Activated CD4-positive, alpha-beta memory T cell treated with anti-CD3 and anti-CD28 coated beads for 36 hours (primary cell): ENCODE measurements around the gene NRP2. TPM values are rescaled to one million over a fixed set of nuclear protein-coding genes. Genes with fewer than 3 reads are reported as not detected.

ENCODE experiments used
- CTCF ChIA-PET: fragments of 350-600 bp; sonication (Branson Sonifier 250); formaldehyde crosslinking; loops from one replicate; lab custom pipeline; 2021; ENCODE audit warnings: antibody characterized with exemption, inconsistent platforms; lab: Charles Lee
- POLR2A ChIA-PET: fragments of 350-600 bp; sonication (Branson Sonifier 250); formaldehyde crosslinking; loops from one replicate; lab custom pipeline; 2021; ENCODE audit warnings: antibody characterized with exemption; lab: Charles Lee
- DNase-seq: peaks from one replicate; pipeline ENCODE4 v3.0.0-alpha.2; 2020
- H3K27ac Mint-ChIP-seq: one replicate; pipeline ENCODE4 v1.8.0; 2021; ENCODE audit warnings: mixed read lengths
- H3K27me3 Mint-ChIP-seq: one replicate; pipeline ENCODE4 v1.8.0; 2021; ENCODE audit warnings: mixed read lengths
- H3K36me3 Mint-ChIP-seq: one replicate; pipeline ENCODE4 v1.8.0; 2021; ENCODE audit warnings: mixed read lengths
- H3K4me1 Mint-ChIP-seq: one replicate; pipeline ENCODE4 v1.8.0; 2021; ENCODE audit warnings: low read depth, mixed read lengths
- H3K4me3 Mint-ChIP-seq: one replicate; pipeline ENCODE4 v1.8.0; 2021; ENCODE audit warnings: mild to moderate bottlenecking, mixed read lengths
- H3K9me3 Mint-ChIP-seq: one replicate; pipeline ENCODE4 v1.8.0; 2021; ENCODE audit warnings: mixed read lengths
- intact Hi-C: fragments of 100-400 bp; cut with micrococcal nuclease; formaldehyde crosslinking; loops from one replicate; pipeline ENCODE4 v1.15.1; 2023
- total RNA-seq, 2 experiments: library from RNA; stranded (reverse); gene quantifications; one replicate each; pipeline ENCODE4 v1.2.3, GENCODE V29; 2021

NRP2 gene
- total RNA-seq, 2 experiments from 2014 or later: 1.9 to 2.6 TPM

GRCh38 chr2:205681401-205682238 lies 681 bp upstream of the NRP2 start:
- Mint-ChIP-seq H3K36me3 (no peaks in the 10 kb centered on the region), H3K4me1 (peaks cover 22% of the 10 kb centered on the region), H3K4me3 (peak overlapping the region; percentile 33), H3K27me3 (peaks cover 62% of the 10 kb centered on the region), H3K9me3 (no peaks in the 10 kb centered on the region), H3K27ac (no peak overlapping the region)
- no peak for DNase-seq
- POLR2A ChIA-PET: interaction anchor here (1.1 kb wide), 1 partner anchor 25 kb away, joined by 3 read pairs; no protein-coding TSS in a partner anchor
- CTCF ChIA-PET: interaction anchor here (0.7 to 1.1 kb wide), 3 partner anchors 358 to 1357 kb away, joined by 3 to 4 read pairs (median 4); no protein-coding TSS in a partner anchor
- intact Hi-C loops: loop anchor here (2.0 to 5.0 kb wide), 7 partner anchors 69 to 811 kb away; no protein-coding TSS in a partner anchor

DNA sequence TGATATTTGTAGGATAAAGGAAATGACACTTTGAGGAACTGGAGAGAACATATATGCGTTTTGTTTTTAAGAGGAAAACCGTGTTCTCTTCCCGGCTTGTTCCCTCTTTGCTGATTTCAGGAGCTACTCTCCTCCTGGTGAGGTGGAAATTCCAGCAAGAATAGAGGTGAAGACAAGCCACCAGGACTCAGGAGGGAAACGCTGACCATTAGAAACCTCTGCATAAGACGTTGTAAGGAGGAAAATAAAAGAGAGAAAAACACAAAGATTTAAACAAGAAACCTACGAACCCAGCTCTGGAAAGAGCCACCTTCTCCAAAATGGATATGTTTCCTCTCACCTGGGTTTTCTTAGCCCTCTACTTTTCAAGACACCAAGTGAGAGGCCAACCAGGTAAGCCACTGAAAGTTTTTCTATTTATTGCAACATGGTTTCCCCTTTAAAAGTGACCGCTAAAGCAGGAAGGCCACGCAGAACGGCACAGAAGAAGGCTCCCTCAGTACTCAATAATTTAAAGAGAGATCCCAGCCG lies 735 bp downstream of the NRP2 start:
- DNase-seq: no peak
- Mint-ChIP-seq H3K9me3 (no peaks in the 10 kb centered on the region), H3K27ac (no peak overlapping the region), H3K4me1 (peaks cover 22% of the 10 kb centered on the region), H3K4me3 (peak overlapping the region; percentile 43), H3K36me3 (no peaks in the 10 kb centered on the region), H3K27me3 (peaks cover 72% of the 10 kb centered on the region)
- intact Hi-C loops: loop anchor here (5.0 kb wide), 5 partner anchors 71 to 311 kb away; no protein-coding TSS in a partner anchor
- ChIA-PET POLR2A (no interaction called here), CTCF (no interaction called here)

DNA sequence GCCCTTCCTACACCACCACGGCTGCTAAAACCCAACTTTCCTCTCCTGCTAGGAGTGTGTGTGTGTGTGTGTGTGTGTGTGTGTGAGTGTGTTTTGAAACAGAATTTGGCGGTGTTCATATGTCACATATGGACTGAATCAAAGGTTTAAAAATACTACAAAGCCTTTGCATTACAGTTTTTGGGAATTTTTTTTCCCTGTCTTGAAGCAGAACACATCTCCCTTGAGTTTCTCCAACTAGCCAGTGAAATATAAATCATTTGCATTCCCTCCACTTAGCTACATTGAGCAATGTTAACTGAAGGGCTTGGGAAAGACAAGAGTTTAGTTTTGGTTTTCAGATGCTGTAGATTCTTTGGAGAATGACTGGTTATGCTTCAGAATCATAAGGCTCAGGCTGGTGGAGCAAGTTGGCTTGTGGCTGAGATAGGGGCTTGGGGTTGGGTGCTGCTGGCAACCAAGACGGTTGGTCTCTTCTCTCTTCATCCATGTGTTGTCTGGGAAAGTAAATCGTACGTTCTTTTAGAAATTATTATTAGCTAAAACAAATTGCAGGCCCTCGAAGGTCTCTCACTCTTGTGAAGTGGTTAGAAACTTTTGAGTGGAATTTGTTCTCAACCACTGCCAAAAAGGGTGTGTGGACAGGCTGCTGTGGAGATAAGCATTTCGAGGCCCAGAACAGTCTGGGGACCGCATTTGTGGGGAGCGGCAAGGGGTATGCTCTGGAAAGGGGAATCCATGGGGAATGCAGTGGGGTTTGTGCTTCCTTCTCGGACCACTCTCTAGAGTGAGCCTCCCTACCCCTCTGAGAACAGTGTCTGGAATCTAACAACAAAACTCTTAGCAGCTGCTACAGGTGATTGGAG lies 1.4 kb downstream of the NRP2 start:
- peaks cover 22% of the 10 kb centered on the region for H3K4me1 Mint-ChIP-seq
- H3K36me3 Mint-ChIP-seq: no peaks in the 10 kb centered on the region
- no peaks in the 10 kb centered on the region for H3K9me3 Mint-ChIP-seq
- H3K4me3 Mint-ChIP-seq: peak overlapping the region; percentile 43
- no peak overlapping the region for H3K27ac Mint-ChIP-seq
- peaks cover 75% of the 10 kb centered on the region for H3K27me3 Mint-ChIP-seq
- intact Hi-C loops: loop anchor here (5.0 kb wide), 5 partner anchors 71 to 311 kb away; no protein-coding TSS in a partner anchor
- DNase-seq: no peak
- POLR2A ChIA-PET: no interaction called here
- CTCF ChIA-PET: no interaction called here

GRCh38 chr2:205684871-205685313 lies 2.6 kb downstream of the NRP2 start:
- intact Hi-C loops: loop anchor here (5.0 kb wide), 5 partner anchors 73 to 313 kb away; no protein-coding TSS in a partner anchor
- Mint-ChIP-seq H3K4me3 (peak overlapping the region; percentile 52), H3K27ac (no peak overlapping the region), H3K27me3 (peaks cover 74% of the 10 kb centered on the region), H3K36me3 (no peaks in the 10 kb centered on the region), H3K9me3 (no peaks in the 10 kb centered on the region), H3K4me1 (peaks cover 22% of the 10 kb centered on the region)
- ChIA-PET POLR2A (no interaction called here), CTCF (no interaction called here)
- DNase-seq: no peak

DNA sequence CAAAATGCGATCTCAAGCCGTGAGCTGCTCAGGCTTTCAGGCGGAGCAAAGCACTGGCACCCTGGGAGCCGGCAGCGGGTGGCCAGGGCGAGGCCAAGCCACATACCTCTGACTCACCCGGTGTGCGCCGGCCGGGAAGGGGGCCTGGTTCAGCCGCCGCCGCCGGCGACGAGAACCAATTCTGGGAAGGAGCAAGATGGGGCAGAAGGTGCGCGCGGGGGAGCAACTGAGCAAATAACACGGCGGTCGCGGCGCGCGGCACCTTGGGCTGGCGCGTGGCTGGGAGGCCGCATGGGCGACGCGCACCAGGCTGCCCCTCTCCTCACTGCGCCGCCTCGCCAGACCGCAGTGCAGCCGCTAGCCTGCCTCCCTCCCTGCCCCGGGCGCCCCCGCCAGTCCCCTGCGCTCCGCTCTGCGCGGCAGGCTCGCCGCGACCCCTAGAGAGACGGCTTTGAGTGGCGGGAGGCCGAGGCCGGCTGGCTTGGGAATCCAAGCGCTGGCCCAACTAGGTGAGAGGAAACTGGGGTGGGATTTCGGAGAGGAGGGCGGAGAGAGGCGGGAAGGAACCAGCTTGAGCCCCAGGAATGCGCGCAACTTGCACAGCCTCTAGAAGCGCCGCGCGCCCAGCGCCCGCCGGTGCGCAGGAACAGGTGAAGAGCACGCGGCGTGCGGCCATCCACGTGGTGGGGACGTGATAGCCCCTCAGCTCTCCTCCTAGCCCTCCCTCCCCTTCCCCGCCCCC lies 3.2 kb downstream of the NRP2 start:
- CTCF ChIA-PET: interaction anchor here (0.8 kb wide), 1 partner anchor 55 kb away, joined by 3 read pairs; no protein-coding TSS in a partner anchor
- peak overlapping the region; percentile 63 for H3K4me3 Mint-ChIP-seq
- H3K36me3 Mint-ChIP-seq: no peaks in the 10 kb centered on the region
- peak; percentile 35 for DNase-seq
- no peaks in the 10 kb centered on the region for H3K9me3 Mint-ChIP-seq
- intact Hi-C loops: no loop called here
- peaks cover 20% of the 10 kb centered on the region for H3K4me1 Mint-ChIP-seq
- H3K27ac Mint-ChIP-seq: no peak overlapping the region
- H3K27me3 Mint-ChIP-seq: peaks cover 69% of the 10 kb centered on the region
- POLR2A ChIA-PET: no interaction called here

- CTCF ChIA-PET: interaction anchor here (0.8 kb wide), 1 partner anchor 55 kb away, joined by 3 read pairs; no protein-coding TSS in a partner anchor
- Mint-ChIP-seq H3K27ac (no peak overlapping the region), H3K27me3 (peaks cover 65% of the 10 kb centered on the region), H3K4me3 (peak overlapping the region; percentile 63), H3K4me1 (peaks cover 20% of the 10 kb centered on the region), H3K36me3 (no peaks in the 10 kb centered on the region), H3K9me3 (no peaks in the 10 kb centered on the region)
- POLR2A ChIA-PET: no interaction called here
- peak; percentile 16 for DNase-seq
- intact Hi-C loops: no loop called here
Measured at GRCh38 chr2:205686056-205686782, 3.9 kb downstream of the NRP2 start.

DNA sequence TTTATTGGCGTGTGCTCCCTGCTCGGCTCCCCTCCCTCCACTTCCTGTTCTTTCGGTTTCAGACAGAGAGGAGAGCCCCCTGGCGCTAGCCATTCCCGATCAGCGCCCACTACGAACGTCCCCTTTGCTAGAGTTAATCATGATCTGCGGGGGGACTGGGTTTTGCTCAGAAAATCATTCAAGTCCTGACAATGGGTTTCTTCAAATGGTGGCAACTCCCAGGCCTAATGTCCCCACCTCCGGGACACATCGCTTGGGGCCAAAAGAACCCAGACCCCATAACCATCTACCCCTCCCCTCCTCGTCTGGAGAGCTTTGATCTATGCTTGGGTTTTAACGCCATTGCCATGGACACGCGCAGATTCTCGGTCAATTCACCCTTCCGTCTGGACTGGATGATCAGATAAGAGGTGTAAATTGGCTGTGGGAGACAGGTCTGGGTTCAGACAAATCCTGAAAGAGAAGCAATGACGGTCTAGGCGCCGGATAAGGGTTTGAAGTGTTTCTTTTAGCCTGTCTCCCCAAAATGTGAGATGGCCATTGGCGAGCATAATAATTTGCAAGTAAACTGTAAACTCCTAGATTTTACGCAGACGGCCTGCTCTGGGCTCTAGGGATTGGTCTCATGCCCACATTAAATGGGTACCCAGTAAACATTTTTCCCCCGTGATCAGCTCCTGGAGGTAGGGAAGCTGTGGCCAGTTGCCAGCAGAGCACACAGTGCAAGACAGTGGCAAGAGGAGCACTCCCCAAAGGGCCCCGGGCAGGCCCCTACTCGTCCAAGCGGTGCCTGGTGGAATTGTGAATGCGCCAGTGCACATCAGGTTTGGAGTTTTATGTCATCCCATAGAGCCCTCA lies 4.7 kb downstream of the NRP2 start:
- no peak overlapping the region for H3K27ac Mint-ChIP-seq
- peaks cover 15% of the 10 kb centered on the region for H3K4me1 Mint-ChIP-seq
- H3K27me3 Mint-ChIP-seq: peaks cover 58% of the 10 kb centered on the region
- H3K4me3 Mint-ChIP-seq: no peak overlapping the region
- no peak for DNase-seq
- no peaks in the 10 kb centered on the region for H3K9me3 Mint-ChIP-seq
- CTCF ChIA-PET: interaction anchor here (1.5 kb wide), 1 partner anchor 11 kb away, joined by 5 read pairs; no protein-coding TSS in a partner anchor
- intact Hi-C loops: no loop called here
- POLR2A ChIA-PET: no interaction called here
- H3K36me3 Mint-ChIP-seq: no peaks in the 10 kb centered on the region

- no peak for DNase-seq
- no peaks in the 10 kb centered on the region for H3K36me3 Mint-ChIP-seq
- H3K9me3 Mint-ChIP-seq: no peaks in the 10 kb centered on the region
- peaks cover 57% of the 10 kb centered on the region for H3K27me3 Mint-ChIP-seq
- intact Hi-C loops: no loop called here
- ChIA-PET CTCF (interaction anchor here (0.6 to 1.5 kb wide), 2 partner anchors 11 to 13 kb away, joined by 3 to 5 read pairs; no protein-coding TSS in a partner anchor), POLR2A (no interaction called here)
- no peak overlapping the region for H3K4me3 Mint-ChIP-seq
- no peak overlapping the region for H3K27ac Mint-ChIP-seq
- H3K4me1 Mint-ChIP-seq: peaks cover 15% of the 10 kb centered on the region
Measured at GRCh38 chr2:205687641-205687956, 5.3 kb downstream of the NRP2 start.

GRCh38 chr2:205688417-205689200 lies 6.3 kb downstream of the NRP2 start:
- Mint-ChIP-seq H3K4me1 (peaks cover 12% of the 10 kb centered on the region), H3K36me3 (no peaks in the 10 kb centered on the region), H3K9me3 (no peaks in the 10 kb centered on the region), H3K27ac (no peak overlapping the region), H3K27me3 (peaks cover 49% of the 10 kb centered on the region), H3K4me3 (no peak overlapping the region)
- DNase-seq: no peak
- intact Hi-C loops: no loop called here
- POLR2A ChIA-PET: no interaction called here
- CTCF ChIA-PET: interaction anchor here (0.9 to 1.5 kb wide), 2 partner anchors 9 to 12 kb away, joined by 4 to 5 read pairs; no protein-coding TSS in a partner anchor
